GM13977 (cell line): Measurements from ENCODE around the gene ESRRG.

ENCODE experiments used
- DNase-seq: peaks from one replicate; pipeline ENCODE4 v3.0.0; 2012; ENCODE audit warnings: low spot score
- in situ Hi-C: fragments of 300-500 bp; cut with MboI; formaldehyde crosslinking; loops from one replicate; pipeline ENCODE4 v1.12.0; 2022; ENCODE audit warnings: low sequenced_read_pairs, low pct_unique_long_range_greater_than_20kb, mixed read lengths, inconsistent platforms; ENCODE audit not compliant: unreplicated experiment
- TF ChIP-seq, protein P1 (sequence below): IDR thresholded peaks from 2 replicates; pipeline ENCODE4 v1.5.1; 2012; ENCODE audit warnings: mild to moderate bottlenecking, control low read depth; ENCODE audit not compliant: insufficient read depth; ENCODE audit errors: extremely low read depth, missing control alignments

ESRRG gene

DNA sequence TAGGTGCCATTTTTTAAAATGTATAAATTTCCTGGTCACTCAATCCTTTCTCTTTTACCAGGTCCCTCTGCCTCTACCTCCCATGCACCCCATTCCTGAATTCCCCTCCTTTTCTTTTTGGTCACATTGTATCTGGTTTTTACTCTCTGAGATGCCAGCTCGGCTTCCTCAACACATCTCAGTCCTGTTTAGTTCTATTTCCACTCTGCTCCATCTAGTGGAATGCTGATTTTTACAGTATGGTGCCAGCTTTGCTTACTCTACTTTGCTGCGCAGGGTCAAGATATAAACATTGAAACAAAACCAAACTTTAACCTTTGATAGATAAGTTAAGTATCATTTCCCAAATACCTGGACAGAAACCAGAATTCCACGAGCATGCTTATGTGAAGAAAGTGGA lies 96.0 kb downstream of the ESRRG start:
- in situ Hi-C loops, result no loop called here
- DNase-seq, result no peak
- TF ChIP-seq, protein P1, sequence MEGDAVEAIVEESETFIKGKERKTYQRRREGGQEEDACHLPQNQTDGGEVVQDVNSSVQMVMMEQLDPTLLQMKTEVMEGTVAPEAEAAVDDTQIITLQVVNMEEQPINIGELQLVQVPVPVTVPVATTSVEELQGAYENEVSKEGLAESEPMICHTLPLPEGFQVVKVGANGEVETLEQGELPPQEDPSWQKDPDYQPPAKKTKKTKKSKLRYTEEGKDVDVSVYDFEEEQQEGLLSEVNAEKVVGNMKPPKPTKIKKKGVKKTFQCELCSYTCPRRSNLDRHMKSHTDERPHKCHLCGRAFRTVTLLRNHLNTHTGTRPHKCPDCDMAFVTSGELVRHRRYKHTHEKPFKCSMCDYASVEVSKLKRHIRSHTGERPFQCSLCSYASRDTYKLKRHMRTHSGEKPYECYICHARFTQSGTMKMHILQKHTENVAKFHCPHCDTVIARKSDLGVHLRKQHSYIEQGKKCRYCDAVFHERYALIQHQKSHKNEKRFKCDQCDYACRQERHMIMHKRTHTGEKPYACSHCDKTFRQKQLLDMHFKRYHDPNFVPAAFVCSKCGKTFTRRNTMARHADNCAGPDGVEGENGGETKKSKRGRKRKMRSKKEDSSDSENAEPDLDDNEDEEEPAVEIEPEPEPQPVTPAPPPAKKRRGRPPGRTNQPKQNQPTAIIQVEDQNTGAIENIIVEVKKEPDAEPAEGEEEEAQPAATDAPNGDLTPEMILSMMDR, result no peak

- in situ Hi-C loops, result no loop called here
- DNase-seq, result no peak
- TF ChIP-seq, protein P1, result no peak
Measured at GRCh38 chr1:216626394-216627067, 96.7 kb downstream of the ESRRG start.

DNA sequence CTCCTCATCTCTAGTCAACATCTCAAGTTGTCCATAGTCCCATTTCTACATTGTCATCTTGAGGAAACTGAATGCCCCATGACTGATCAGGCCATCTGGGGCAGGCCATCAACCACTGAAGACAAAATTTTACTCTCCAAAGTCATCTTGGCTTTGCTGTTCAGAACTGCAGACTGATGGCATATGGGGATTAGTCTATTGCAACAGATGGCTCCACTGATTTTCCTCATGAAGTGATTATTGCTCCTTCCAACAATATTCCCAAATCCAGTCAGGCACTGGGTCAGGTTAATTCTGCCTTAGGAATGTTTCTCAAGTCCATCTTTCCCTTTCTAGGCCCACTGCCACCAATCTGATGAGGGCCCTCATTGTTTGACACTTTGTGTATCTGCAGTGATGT lies 101.7 kb downstream of the ESRRG start:
- in situ Hi-C loops, result no loop called here
- DNase-seq, result no peak
- TF ChIP-seq, protein P1, result no peak

GRCh38 chr1:216617081-216617875 lies 106.0 kb downstream of the ESRRG start:
- in situ Hi-C loops, result no loop called here
- TF ChIP-seq, protein P1, result no peak
- no peak for DNase-seq

GRCh38 chr1:216616425-216616824 lies 106.8 kb downstream of the ESRRG start:
- no peak for DNase-seq
- in situ Hi-C loops, result no loop called here
- TF ChIP-seq, protein P1, result no peak

- in situ Hi-C loops, result no loop called here
- TF ChIP-seq, protein P1, result no peak
- no peak for DNase-seq
Measured at GRCh38 chr1:216614011-216614934, 109.0 kb downstream of the ESRRG start.
